Fibroblast of lung (primary cell): ENCODE data around the gene C9orf50.

Source experiments
- EZH2 ChIP-seq: IDR thresholded peaks from 2 replicates; pipeline ENCODE4 v1.5.1; 2012; ENCODE audit warnings: low read length, control low read depth, mild to moderate bottlenecking; ENCODE audit errors: missing control alignments
- TF ChIP-seq, protein P1 (sequence below), 2 donors: IDR thresholded peaks in 1 of 2; conservative IDR thresholded peaks in 1 of 2; 1 replicate in 1 of 2; 2 replicates in 1 of 2; pipeline ENCODE4 v1.5.1; 2011 to 2012; ENCODE audit warnings: low read length in 2 of 2, control low read depth in 1 of 2, inconsistent platforms in 1 of 2, low read depth in 1 of 2, mild to moderate bottlenecking in 1 of 2

GRCh38 chr9:129597355-129598088, 23.4 kb downstream of the C9orf50 start:
- TF ChIP-seq, protein P1, sequence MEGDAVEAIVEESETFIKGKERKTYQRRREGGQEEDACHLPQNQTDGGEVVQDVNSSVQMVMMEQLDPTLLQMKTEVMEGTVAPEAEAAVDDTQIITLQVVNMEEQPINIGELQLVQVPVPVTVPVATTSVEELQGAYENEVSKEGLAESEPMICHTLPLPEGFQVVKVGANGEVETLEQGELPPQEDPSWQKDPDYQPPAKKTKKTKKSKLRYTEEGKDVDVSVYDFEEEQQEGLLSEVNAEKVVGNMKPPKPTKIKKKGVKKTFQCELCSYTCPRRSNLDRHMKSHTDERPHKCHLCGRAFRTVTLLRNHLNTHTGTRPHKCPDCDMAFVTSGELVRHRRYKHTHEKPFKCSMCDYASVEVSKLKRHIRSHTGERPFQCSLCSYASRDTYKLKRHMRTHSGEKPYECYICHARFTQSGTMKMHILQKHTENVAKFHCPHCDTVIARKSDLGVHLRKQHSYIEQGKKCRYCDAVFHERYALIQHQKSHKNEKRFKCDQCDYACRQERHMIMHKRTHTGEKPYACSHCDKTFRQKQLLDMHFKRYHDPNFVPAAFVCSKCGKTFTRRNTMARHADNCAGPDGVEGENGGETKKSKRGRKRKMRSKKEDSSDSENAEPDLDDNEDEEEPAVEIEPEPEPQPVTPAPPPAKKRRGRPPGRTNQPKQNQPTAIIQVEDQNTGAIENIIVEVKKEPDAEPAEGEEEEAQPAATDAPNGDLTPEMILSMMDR (conservative IDR thresholded peaks at IDR 0.05 in 1 of 2, IDR thresholded peaks at IDR 0.05 in 1 of 2; ENCODE audit: low read depth in 1 of 2, low read length in 2 of 2): no peak
- TF ChIP-seq EZH2: no peak
